ENCODE results near the gene AP5S1.

Gene AP5S1

GRCh38 chr20:3861191-3861590 is 40.8 kb downstream of the AP5S1 start:
- no peak for TF ChIP-seq CTCF (IDR thresholded peaks at IDR 0.05; ENCODE audit: insufficient read depth, low read depth, low read length, missing control alignments)
- H3K4me3 ChIP-seq (ENCODE audit: low read length), result no peak overlapping the region
- no peak for DNase-seq (ENCODE audit: low read depth)

GRCh38 chr20:3862333-3862732 is 42.0 kb downstream of the AP5S1 start:
- no peak overlapping the region for H3K4me3 ChIP-seq (ENCODE audit: low read length)
- no peak for TF ChIP-seq CTCF (IDR thresholded peaks at IDR 0.05; ENCODE audit: insufficient read depth, low read depth, low read length, missing control alignments)
- no peak for DNase-seq (ENCODE audit: low read depth)

GRCh38 chr20:3863317-3863716 is 43.0 kb downstream of the AP5S1 start:
- no peak for TF ChIP-seq CTCF (IDR thresholded peaks at IDR 0.05; ENCODE audit: insufficient read depth, low read depth, low read length, missing control alignments)
- no peak overlapping the region for H3K4me3 ChIP-seq (ENCODE audit: low read length)
- DNase-seq (ENCODE audit: low read depth), result no peak

- DNase-seq (ENCODE audit: low read depth), result no peak
- no peak for TF ChIP-seq CTCF (IDR thresholded peaks at IDR 0.05; ENCODE audit: insufficient read depth, low read depth, low read length, missing control alignments)
- no peak overlapping the region for H3K4me3 ChIP-seq (ENCODE audit: low read length)
These were observed 44.2 kb downstream of the AP5S1 start for GRCh38 chr20:3864518-3864917.

- DNase-seq (ENCODE audit: low read depth), result no peak
- no peak for TF ChIP-seq CTCF (IDR thresholded peaks at IDR 0.05; ENCODE audit: insufficient read depth, low read depth, low read length, missing control alignments)
- no peak overlapping the region for H3K4me3 ChIP-seq (ENCODE audit: low read length)
These were observed 45.0 kb downstream of the AP5S1 start for GRCh38 chr20:3865152-3865886.

- DNase-seq (ENCODE audit: low read depth), result no peak
- TF ChIP-seq CTCF (IDR thresholded peaks at IDR 0.05; ENCODE audit: insufficient read depth, low read depth, low read length, missing control alignments), result no peak
- no peak overlapping the region for H3K4me3 ChIP-seq (ENCODE audit: low read length)
These were observed 45.6 kb downstream of the AP5S1 start for GRCh38 chr20:3865887-3866407.

GRCh38 chr20:3866464-3866863 is 46.1 kb downstream of the AP5S1 start:
- peak; percentile 26 for DNase-seq (ENCODE audit: low read depth)
- TF ChIP-seq CTCF (IDR thresholded peaks at IDR 0.05; ENCODE audit: insufficient read depth, low read depth, low read length, missing control alignments), result no peak
- H3K4me3 ChIP-seq (ENCODE audit: low read length), result no peak overlapping the region

Measured in epithelial cell of esophagus (primary cell).